ENCODE measurements around the gene MARVELD1.

The MARVELD1 gene

DNA sequence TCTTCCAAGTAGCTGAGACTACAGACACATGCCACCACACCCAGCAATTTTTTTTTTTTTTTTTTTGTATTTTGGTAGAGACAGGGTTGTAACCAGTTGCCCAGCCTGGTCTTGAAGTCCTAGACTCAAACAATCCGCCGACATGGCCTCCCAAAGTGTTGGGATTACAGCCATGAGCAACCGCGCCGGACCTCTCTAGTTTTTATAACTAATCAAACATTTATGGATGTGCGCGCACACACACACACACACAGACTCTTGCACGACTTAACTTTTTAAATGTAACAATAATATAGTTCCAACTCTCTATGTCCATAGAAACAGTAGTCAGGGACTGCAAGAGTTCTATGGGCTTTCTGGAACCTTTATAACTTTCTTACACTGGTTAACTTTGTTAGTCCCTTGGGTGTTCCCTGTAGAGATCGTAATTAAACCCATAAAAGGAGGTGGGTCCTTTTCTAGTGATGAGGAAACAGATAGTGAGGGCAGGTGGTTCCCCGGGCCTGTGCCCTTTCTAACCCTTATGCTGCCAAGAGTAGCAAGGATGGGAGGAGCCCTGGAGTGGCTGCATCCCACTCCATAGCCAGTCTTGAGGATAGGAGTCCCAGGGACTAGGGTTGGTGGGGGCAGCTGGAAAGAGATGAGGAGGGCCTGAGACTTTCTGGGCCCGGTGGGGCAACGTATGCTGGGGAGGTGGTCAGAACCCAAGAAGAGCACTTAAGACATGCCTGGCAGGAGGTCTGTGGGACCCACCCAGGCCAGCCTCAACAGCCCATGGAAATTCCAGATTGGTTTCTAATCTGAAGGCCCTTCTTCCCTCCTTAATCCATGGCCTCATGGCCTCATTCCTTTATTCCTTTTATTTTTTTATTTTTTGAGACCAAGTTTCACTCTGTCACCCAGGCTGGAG lies 8.6 kb downstream of the MARVELD1 start:
- DNase-seq (ENCODE audit: low read depth) = no peak

DNA sequence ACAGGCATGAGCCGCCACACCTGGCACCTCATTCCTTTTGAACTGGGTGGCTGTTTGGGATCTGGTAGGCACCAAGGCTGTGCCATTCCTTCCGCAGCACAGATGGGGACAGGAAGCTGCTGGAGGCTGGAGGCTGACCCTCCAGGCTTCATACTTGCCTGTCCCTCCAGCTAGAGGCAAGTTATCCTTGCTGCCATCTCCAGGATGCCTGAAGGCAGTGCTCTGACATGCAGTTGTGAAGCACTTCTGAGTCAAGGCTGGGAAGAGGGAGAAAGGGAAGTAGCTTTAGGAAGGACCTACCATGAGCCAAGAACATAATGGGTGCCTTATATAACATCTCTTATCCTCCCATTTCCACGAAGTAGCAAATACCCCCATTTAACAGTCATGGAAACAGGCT lies 9.5 kb downstream of the MARVELD1 start:
- DNase-seq (ENCODE audit: low read depth) = no peak

DNA sequence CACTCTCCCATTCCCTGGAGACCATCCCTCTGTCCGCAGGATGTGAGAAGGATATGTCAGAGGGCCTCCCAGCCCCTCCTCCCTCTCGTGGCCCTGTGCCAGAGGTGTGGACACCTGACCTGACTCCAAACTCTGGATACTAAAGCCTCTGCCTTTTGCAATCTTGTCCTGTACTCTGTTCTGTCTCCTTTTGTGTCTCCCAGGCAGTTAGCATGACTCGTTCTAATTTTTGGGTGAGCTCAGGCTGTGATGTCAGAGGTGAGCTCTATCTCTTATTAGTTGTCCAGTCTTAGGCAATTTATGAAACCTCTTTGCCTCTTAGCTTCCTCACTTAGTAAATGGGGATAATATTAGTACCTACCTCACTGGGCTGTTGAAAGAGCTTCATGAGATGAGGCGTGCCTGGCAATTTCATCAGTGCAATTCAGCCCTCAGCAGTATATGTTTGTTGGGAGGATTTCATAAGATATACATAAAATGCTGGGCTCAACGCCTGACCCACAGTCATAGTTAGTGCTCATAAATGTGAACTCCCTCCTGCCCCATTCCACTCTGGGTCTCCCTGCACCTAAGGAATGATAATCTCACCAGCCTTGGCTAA lies 10.9 kb downstream of the MARVELD1 start:
- no peak for DNase-seq (ENCODE audit: low read depth)

DNA sequence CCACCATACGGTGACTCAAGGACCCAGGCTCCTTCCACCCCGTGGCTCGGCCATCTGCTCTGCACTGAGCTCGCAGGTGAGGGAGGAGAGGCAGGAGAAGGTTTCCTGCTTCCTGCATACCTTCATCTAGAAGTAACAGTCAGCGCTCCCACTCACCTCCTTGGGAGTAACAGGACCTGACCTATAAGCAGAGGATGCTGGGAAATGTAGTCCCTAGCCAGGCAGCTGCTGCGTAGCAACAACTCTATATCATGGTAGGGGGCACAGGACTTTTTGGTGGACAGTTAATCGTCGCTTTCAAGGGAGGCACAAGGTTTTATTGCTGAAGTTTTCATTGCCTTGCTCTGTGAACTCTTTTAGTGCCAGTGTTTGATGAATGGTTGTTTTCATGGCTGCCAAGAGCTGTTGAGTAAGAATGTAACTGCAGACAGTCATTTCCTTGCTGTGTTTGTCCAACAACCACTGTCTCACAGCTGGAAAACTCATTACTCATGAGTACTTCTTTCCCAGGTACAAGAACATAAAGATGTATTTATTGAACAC lies 13.2 kb downstream of the MARVELD1 start:
- DNase-seq (ENCODE audit: low read depth) = peak; percentile 13

DNA sequence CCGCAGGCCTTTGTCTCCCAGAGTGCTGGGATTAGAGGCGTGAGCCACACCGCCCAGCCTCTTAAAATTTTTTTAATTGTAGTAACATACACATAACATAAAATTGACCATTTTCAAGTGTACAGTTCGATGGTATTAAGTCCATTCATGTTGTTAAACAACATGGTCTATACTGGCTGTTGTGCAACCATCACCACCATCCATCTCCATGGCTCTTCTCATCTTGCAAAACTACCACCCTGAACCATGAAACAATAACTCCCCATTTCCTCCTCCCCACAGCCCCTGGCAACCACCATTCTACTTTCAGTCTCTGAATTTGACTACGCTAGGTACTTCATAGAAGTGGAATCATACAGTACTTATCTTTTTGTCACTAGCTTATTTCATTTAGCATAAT lies 15.5 kb downstream of the MARVELD1 start:
- no peak for DNase-seq (ENCODE audit: low read depth)

DNA sequence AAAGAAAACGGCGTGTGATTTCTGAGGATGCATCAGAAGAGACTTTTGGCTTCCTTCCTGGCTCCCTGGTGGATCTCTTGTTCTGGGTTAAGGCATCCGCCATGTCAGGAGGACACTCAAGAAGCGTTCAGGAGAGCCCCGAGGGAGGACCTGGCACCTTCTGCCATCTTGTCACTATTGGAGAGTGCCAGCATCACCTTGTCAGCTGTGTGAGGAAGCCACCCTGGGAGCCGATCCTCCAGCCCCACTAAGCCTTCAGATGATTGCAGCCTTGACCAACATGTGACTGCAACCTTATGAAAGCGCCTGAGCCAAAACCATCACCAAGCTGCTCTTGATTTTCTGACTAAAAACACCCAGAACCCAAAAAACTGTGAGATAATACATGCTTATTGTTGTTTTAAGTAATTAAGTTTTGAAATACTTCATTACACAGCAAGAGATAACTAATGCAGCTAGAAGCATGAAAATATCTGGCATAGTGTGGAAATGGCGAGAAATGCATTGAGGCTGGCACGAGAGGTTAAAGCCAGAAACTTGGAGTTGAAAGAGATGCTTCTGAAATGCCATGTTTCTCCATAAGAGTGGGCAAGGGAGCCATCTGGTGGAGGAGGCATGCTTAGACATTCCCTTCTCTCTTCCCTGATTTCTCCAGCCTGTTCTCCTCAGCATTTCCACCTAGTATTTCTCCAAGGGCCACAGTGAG lies 18.0 kb downstream of the MARVELD1 start:
- DNase-seq (ENCODE audit: low read depth) = peak; percentile 31

DNA sequence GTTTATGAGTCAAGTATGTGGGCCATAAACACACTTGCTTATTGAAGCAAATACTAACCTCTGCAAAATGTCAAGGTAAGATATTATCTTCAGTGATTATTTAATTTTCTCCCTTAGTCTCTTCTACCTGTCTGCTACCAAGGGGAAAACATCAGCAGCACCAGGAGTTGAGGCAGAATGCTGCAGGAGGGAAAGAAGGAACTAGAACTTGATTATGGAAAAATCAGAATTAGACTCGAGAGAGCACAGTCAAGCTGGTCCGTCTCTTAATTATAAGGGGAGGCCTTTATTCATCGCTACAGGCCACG lies 18.5 kb downstream of the MARVELD1 start:
- DNase-seq (ENCODE audit: low read depth) = no peak

DNA sequence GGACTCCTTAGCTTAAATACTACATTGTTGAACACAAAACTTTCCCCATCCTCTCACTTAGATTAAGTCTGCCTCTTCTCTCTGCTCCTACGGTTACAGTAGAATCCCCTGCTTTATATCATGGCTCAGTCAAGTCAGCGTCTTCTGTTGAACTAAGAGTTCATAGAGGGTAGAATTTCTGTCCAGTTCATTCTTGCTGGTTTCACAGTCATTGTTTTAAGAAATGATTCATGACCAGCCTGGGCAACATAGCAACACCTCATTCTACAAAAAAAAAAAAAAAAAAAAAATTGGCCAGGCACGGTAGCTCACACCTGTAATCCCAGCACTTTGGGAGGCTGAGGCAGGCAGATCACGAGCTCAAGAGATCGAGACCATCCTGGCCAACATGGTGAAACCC lies 19.7 kb downstream of the MARVELD1 start:
- no peak for DNase-seq (ENCODE audit: low read depth)

DNA sequence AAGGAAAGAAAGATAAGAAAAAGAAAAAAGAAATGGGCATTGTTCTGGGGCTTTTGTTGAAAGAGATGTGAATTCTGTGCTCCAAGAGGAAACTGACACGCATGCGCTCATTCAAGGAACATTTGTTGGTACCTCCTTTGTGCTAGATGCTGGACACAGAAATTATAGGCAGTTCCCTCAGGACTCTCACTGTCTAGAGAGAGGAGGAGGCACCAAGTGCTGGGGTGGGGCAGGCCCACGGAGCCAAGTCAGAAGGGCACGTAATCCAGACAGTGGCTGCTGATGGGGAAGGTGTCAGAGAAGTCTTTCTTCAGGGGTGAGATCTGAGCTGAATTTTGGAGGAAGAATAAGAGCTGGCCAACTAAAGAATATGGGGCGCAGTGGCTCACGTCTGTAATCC lies 20.5 kb downstream of the MARVELD1 start:
- DNase-seq (ENCODE audit: low read depth) = no peak

DNA sequence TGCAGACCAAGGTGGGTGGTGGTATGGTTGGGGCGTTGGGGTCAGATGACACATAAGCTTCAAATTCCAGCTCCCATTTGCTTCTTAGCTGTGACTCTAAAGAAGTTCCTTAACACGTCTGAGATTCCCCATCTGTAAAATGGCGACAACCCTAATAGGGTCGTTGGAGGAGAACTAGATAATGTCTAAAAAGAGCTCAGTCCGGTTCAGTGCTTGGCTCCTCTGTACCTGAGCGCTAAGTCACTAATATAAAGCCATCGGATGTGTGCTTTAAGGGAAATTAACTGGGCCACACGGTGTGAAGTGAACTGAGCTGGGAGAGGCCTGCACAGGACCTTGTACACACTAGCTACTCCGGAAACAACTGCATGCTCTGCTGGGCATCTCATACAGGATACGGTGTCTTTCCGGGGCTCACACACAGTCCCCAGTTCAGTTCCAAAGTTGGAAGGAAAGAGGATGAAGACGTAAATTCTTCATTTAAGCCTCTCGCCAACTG lies 22.9 kb downstream of the MARVELD1 start:
- DNase-seq (ENCODE audit: low read depth) = no peak

DNA sequence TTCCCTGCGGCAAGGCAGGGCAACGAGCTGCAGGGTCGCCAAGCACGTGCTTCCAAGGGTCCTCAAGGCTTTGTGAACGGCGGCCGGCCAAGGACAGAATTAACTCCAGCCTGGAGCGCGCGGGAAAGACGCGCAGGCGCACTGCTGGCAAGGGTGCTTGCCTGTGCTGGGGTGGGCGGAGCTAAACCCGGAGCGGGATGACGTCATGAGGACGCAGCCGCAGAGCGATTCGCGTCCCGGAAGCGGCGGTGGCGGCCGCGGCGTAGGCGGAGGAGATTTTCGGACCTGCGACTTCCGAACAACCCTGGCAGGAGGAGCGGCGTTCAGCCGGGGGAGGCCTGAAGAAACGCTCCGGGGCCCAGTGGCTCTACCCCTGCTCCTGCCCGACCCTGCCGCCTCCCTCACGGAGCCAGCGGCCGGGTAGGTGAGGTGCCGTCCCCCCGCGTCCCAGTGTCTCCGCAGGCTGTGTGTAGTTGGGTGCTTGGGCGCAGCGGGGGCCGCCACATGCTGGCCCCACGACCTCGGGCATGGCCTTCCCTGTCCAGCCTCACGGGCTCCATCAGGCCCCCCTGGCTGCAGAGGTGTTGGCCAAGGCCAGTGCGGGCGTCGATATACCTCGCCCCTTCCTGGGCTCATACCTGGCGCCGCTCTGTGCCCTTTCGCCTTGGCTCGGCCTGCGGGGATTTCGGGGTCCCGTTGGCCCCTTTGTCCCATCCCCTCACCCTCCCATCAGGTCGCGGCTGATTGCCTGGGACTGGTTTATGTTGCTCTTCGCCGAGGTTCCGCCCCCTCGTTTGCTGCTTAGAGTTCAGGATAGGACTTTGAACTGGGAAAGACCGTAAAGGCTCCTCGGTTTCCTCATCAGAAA lies 23.6 kb downstream of the MARVELD1 start, which contains the start of gene ZFYVE27:
Gene ZFYVE27 (plus strand): TSS at position 227 of the 868 bp plus-strand sequence. CDS start 1,350 bp downstream, outside the sequence.
- DNase-seq (ENCODE audit: low read depth) = peak; percentile 77

DNA sequence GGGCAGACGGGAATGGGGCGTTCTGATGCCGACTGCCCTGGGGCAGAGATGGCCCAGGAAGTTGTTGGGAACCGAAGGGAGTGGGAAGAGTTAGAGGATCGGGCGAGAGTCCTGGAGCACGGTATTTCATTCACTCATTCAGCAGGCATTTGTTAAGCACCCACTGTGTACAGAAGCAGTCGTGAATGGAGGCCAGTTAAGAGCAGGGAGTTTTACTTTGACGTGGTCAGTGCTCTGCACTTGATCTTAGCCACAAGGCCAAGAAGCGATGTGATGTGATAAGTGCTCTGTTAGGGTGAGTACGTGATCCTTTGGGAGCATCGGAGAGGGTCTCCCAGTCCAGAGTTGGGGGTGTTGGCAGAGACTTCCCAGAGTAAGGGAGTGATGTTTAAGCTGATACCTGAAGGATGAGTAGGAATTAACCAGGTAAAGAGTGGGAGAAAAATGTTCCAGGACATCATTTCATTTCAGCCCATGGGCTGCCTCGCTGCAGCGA lies 24.3 kb downstream of the MARVELD1 start:
- DNase-seq (ENCODE audit: low read depth) = no peak

DNA sequence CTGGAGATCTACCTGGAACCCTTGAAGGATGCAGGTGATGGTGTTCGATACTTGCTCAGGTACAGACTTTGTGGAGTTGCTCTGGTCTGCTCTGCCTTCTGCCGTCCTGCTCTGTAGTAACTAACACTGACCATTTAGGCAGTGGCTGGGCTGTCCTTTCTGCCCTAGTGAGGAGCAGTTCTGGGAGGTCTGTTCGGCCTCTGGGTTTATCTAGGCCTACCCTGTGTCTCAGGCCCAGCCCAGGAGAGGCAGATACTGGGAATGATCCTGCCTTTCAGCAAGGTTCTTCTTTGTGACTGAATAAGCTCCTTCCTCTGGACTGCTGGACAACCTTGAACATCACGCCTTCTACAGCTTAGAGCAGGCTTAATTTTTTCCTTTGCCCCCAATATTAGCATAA lies 25.1 kb downstream of the MARVELD1 start:
- DNase-seq (ENCODE audit: low read depth) = no peak

DNA sequence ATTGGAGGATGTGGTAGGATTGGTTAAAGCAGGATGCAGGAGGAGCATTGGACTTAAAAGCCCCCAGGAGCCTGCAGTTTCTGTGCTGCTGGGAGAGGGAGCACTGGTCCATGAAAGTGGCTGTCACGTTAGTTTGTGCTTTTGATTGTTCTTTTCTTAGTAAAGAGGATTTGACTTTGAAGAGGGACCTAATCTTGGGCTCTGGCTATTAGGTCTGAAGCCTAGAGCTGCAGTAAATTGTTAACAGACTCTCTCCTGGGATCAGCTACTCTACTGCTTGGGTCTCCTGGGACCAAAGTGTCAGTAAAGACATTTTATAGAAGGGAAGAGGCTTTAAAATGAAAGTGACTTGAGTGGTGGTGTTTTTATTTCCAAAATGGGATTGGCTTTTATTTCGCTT lies 27.1 kb downstream of the MARVELD1 start:
- no peak for DNase-seq (ENCODE audit: low read depth)

DNA sequence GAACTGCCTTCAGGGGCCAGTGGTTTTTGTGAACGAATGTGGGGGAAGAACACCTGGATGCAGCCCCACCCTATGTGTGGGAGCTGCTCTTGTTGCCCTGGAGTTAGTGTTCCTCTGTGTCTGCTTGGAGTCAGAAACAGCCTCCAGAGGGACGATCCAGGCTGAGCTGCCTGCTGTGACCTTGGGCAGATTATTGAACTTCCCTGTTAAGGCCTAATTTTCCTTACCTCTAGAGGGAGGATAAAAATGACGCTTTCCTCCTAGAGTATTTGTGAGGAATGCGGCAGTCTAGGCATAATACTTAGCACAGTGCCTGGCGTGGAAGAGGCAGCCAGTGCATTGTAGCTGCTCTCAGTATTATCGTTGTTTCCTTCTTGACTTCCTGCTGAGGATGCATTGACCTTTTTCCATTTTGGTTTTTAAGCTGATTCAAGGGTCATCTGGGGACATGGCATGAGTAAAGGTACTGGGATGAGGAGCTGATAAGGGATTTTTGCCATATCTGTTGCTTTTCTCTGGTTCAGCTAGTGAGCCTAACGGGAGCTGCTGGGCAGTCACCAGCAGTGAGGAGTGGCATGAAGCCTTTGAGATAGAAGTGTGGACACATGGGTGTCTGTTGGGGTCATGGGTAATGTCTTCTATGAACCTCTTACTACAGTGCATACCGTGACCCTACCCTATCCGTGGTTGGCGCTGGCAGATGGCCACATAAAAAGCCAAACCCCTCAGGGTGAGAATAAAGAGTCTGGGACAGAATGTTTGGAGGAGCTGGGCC lies 29.8 kb downstream of the MARVELD1 start:
- DNase-seq (ENCODE audit: low read depth) = no peak

DNA sequence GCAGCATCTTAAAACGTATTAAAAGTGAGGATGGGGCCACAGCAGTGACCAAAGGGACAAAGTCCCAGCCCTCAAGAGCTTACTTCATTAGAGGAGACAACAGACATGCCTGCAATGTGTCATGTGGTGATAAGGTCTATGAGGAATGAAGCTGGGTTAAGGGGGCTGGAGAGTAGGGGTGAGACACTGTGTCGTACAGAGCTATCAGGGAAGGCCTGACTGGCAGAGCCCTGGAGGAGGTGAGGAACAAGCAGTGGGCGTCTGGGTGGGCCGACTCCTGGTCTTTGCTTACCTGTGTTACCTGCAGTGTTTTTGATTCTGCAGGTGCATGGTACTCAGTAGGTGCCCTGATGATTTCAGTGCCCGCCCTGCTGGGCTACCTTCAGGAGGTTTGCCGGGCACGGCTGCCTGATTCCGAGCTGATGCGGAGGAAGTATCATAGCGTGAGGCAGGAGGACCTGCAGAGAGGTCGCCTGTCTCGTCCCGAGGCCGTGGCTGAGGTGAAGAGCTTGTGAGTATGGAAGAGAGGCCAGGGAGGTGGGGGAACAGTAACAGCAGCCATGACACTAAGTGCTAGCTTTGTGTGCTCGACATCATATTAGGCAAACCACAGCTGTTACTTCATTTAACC lies 31.0 kb downstream of the MARVELD1 start:
- no peak for DNase-seq (ENCODE audit: low read depth)

DNA sequence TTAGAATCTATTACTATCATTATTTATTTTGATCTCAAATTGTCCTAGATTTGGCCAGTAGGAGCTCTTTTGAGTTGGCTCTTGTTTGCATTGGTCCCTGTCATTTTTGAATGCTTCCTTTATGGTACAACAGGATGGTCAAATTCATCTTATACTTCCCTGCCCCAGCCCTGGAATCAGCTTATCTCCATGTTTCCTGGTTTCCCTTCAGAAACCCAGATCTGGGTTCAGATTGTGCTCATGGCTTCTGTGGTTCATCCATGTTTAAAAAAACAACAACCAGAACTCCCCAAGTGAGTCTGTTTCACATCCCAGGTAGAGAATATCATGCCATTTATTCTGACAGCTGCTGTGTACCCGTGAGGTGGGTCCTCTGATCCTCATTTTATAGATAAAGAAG lies 34.0 kb downstream of the MARVELD1 start:
- DNase-seq (ENCODE audit: low read depth) = no peak

DNA sequence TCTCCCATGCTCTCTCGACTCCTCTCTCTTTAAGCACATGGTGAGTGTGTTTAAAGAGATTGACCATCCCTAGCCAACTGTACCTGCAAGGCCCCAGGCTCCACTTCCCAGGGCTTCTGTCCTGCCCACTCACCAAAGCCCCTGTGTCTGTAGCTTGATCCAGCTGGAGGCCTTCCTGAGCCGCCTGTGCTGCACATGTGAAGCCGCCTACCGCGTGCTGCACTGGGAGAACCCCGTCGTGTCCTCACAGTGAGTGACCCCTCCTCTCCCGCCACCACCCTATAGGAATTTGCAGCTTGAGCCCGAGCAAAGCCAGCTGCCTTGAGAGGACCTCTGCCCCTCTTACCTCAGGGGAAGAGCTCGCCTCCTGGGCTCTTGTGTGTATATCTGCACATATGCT lies 34.6 kb downstream of the MARVELD1 start:
- no peak for DNase-seq (ENCODE audit: low read depth)

DNA sequence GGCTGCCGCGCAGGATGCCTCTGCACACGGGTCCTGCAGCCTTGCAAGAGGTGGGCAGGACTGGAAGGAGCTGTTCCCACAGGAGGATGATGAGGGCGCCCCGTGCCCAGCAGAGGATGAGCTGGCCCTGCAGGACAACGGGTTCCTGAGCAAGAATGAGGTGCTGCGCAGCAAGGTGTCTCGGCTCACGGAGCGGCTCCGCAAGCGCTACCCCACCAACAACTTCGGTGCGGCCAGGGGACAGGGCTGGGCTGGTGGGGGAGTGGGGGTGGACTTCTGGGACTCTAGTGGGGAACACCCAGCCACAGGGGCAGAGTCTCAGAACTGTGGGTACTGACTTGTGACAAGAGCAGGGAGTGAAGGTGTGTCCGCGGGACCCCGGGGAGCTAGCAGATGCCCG lies 39.4 kb downstream of the MARVELD1 start:
- DNase-seq (ENCODE audit: low read depth) = no peak

DNA sequence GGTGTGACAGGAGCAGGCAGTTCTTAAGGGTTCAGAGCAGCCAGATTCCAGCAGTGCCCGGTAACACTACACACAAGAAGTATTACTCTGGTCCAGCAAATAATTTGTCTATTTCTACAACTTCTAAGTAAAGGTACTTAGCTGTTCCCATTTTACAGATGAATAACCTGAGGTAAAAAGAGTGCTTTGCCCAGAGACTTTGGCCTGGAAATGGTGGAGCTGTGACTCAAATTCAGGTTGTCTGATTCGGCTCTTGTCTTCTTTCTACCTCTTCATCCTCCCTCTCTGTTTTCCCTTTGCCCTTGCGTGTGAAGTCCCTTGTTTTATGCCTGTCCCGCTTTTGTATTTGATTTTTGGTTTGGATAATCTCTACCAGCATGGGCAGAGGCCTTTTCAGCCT lies 41.2 kb downstream of the MARVELD1 start:
- DNase-seq (ENCODE audit: low read depth) = no peak

All from non-pigmented ciliary epithelial cell (primary cell).